Sciatic nerve (tissue), 2 donors: ENCODE measurements around the gene KLHL22. TPM values are rescaled to one million over a fixed set of nuclear protein-coding genes. Genes with fewer than 3 reads are reported as not detected.

Experiments used
- ATAC-seq: fragments of 200-7000 bp; cut with Tn5 transposase; one replicate; pipeline ENCODE4 v1.9.1; 2020; ENCODE audit warnings: mild to moderate bottlenecking, moderate library complexity
- DNase-seq: peaks from one replicate; pipeline ENCODE4 v3.0.0-alpha.2; 2020; ENCODE audit warnings: low spot score
- intact Hi-C: fragments of 100-400 bp; cut with DNase I; formaldehyde crosslinking; loops from one replicate; pipeline ENCODE4 v1.14.2; 2022
- total RNA-seq: library from RNA; stranded (reverse); fragmentation: NEBNext Ultra II Directional; extraction: Animal tissue kit (Norgen Biotek cat#: 25700); gene quantifications from one replicate; pipeline ENCODE4 v1.2.1, GENCODE V29; 2021
- donor health status: DM: no; HTN: no; CAD: no.
- donor health status: DM: no; HTN: no; CAD: no.

Gene KLHL22
- total RNA-seq, 1 donor from 2014 or later: 28.0 TPM

GRCh38 chr22:20526628-20527355 lies 31.2 kb upstream of the KLHL22 start:
- ATAC-seq (no peak), DNase-seq (no peak)
- intact Hi-C loops: no loop called here

GRCh38 chr22:20526305-20526627 lies 30.7 kb upstream of the KLHL22 start:
- intact Hi-C loops: no loop called here
- ATAC-seq (no peak), DNase-seq (no peak)

GRCh38 chr22:20525048-20525447 lies 29.5 kb upstream of the KLHL22 start:
- ATAC-seq (no peak), DNase-seq (no peak)
- intact Hi-C loops: no loop called here

GRCh38 chr22:20524004-20524481 lies 28.4 kb upstream of the KLHL22 start:
- intact Hi-C loops: no loop called here
- DNase-seq (no peak), ATAC-seq (no peak)

DNA sequence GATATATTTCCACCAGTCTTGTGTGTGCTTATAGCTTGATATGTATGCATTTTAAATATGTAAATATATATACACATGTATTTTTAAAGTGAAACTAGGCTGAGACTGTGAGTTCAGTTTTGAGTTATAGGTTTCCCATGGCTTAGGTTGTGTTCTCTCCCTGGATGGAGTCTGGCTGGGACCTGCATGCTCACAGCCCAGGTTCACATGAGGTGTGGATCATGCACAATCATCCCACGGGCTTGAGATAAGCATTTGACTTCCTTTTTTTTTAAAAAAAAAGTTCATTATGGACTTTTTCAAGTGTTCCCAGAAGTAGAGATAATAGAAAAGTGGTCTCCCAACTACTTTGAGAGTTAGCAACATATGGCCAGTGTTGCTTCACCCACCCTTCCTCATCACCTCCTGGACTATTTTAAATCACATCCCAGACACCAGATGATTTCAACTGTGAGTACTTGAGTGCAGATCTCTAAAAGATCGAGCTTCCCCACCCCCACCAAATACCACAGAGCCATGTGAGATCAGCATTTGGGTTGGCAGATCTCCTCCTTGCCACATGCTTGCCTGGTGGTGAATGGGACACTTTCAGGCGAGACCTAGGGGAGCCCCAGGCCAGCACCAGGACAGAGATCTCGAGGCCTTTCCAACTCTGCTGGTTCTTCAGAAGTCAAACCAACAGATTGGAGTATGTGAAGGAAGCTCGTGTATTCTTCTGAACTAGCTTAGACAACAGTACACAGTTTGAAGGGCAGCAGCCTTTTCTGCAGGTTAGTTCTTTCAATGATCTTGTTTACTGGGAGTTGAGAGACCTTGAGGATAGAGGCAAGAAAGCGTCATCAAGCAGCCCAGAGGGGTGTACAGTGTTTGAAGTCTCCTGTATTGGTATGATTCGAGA lies 27.7 kb upstream of the KLHL22 start:
- ATAC-seq: peak; percentile 57
- no peak for DNase-seq
- intact Hi-C loops: no loop called here

- intact Hi-C loops: no loop called here
- DNase-seq: no peak
- no peak for ATAC-seq
These were observed 26.8 kb upstream of the KLHL22 start for GRCh38 chr22:20522134-20523004.

GRCh38 chr22:20520093-20520511 lies 24.5 kb upstream of the KLHL22 start:
- ATAC-seq: peak; percentile 31
- intact Hi-C loops: no loop called here
- no peak for DNase-seq

GRCh38 chr22:20519558-20519957 lies 24.0 kb upstream of the KLHL22 start:
- no peak for ATAC-seq
- no peak for DNase-seq
- intact Hi-C loops: no loop called here

DNA sequence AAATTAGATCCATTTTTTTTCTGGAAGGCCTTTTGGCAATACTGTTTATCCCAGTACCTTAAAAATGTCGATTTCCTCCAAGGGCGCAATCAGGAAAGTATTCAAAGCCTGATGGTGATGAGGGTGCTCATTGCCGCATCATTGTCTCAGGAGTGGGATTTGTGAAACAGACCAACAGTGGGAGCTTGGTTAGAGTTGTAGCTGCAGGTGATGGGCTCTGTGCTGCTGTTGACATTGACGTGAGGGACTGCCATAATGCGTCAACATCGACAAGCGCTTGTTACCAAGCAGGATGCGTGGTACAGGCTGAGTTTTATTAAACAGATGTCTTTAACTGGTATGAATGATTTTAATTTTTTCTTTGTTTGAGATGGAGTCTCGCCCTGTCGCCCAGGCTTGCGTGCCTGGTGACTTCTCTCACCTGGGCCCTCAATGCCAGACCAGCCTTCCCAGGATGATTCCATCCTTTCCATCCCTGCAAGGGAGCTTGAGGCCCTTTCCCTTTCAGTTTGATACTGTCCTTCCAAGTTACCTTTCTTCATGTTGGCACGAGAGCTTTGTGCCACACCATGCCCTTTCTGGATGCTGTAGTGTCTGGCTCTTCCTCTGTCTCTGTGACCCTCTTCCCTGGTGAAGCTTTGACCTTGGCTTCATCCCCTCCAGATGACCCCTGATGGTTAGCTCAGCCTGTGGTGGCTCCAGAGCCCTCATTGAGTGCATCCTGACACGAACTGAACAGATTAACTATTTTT lies 22.4 kb upstream of the KLHL22 start:
- intact Hi-C loops: no loop called here
- no peak for ATAC-seq

GRCh38 chr22:20517422-20517821 lies 21.8 kb upstream of the KLHL22 start:
- DNase-seq (no peak), ATAC-seq (no peak)
- intact Hi-C loops: no loop called here

More for the DNA sequence above, 22.4 kb upstream of the KLHL22 start:
- no peak for DNase-seq

DNA sequence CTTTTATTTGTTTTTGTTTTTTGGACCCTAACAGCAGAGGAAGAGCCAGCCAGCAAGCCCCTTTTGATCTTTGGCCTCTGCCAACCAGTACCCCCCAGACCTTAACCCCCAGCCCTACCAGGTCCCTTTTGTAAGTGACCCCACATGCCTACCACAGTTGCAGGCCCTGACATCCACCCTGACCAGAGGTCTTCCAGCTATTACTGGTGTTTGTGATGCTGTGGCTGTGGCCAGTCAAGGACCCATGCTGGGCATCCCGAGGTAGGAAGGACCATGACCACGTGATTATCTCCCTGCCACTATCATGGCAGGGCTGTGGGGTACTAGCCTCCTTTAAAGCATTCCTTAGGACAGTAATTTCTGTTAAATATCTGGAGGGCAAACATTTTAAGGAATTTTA lies 20.8 kb upstream of the KLHL22 start:
- DNase-seq: no peak
- intact Hi-C loops: no loop called here
- ATAC-seq: no peak

- intact Hi-C loops: no loop called here
- no peak for ATAC-seq
These were observed 19.2 kb upstream of the KLHL22 start for GRCh38 chr22:20514658-20515406.

DNA sequence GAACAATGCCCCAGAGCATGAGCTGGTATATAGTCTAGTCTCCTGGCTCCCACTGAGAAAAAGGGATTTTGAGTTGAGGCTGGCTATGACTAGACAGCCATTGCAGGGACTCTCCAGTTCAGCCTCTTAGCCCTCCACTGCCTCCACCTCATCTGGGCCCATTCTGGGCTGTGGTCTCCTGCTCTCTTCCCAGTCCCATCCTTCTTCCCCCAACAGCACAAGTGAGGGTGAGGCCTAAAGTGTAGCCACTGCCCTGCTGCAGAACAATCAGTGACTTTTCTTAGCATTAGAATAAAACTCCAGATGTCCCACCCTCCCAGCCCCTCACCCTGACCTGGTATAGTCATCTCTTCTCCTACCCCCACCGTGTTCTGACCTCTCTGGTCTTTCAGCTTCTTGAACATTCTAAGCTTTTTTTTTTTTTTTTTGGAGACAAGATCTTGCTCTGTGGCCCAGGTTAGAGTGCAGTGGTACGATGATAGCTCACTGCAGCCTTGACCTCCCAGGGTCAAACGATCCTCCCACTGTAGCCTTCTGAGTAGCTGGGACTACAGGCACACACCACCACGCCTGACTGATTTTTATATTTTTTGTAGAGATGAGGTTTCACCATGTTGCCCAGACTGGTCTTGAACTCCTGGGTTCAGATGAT lies 16.1 kb upstream of the KLHL22 start:
- ATAC-seq (no peak), DNase-seq (no peak)
- intact Hi-C loops: no loop called here

More at GRCh38 chr22:20514658-20515406, 19.2 kb upstream of the KLHL22 start:
- DNase-seq: no peak

GRCh38 chr22:20510811-20511577 lies 15.4 kb upstream of the KLHL22 start:
- no peak for DNase-seq
- ATAC-seq: no peak
- intact Hi-C loops: no loop called here

GRCh38 chr22:20509344-20510047 lies 13.9 kb upstream of the KLHL22 start:
- peak; percentile 78 for DNase-seq
- ATAC-seq: peak; percentile 67
- intact Hi-C loops: no loop called here

GRCh38 chr22:20508815-20509271 lies 13.2 kb upstream of the KLHL22 start:
- intact Hi-C loops: no loop called here
- DNase-seq: no peak
- no peak for ATAC-seq
